ENCODE data around the gene PTTG1IP.

PTTG1IP gene

DNA sequence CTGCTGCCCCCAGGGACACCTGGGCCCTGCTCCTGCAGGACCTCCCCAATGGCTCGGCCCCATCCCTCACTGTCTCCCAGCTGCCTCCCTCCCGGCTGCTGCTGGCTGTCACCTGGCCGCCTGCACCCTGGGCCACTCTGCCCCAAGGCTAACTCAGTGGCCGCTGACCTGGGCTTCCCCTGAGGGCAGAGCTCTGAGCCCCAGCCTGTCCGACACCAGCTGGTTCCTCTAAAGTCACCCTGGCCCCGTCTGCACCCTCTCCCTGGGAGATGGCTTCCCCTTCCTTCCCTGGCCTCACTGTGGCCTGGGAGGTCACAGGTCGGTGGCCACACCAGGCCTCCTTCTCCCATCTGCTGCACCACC lies 32.2 kb upstream of the PTTG1IP start:
- H3K4me3 ChIP-seq (ENCODE audit: low read length), result no peak overlapping the region
- no peak overlapping the region for H3K27ac ChIP-seq (ENCODE audit: low read length)
- H3K36me3 ChIP-seq (ENCODE audit: control insufficient read depth, low read depth, low read length), result no peaks in the 10 kb centered on the region
- H3K9ac ChIP-seq (ENCODE audit: low read length), result no peak overlapping the region
- H3K4me1 ChIP-seq (ENCODE audit: control insufficient read depth, low read depth, low read length), result peaks cover 4% of the 10 kb centered on the region
- H3K27me3 ChIP-seq (ENCODE audit: control insufficient read depth, insufficient read depth, low read length), result peaks cover 9% of the 10 kb centered on the region
- no peaks in the 10 kb centered on the region for H3K9me3 ChIP-seq (ENCODE audit: control insufficient read depth, low read depth, low read length)

DNA sequence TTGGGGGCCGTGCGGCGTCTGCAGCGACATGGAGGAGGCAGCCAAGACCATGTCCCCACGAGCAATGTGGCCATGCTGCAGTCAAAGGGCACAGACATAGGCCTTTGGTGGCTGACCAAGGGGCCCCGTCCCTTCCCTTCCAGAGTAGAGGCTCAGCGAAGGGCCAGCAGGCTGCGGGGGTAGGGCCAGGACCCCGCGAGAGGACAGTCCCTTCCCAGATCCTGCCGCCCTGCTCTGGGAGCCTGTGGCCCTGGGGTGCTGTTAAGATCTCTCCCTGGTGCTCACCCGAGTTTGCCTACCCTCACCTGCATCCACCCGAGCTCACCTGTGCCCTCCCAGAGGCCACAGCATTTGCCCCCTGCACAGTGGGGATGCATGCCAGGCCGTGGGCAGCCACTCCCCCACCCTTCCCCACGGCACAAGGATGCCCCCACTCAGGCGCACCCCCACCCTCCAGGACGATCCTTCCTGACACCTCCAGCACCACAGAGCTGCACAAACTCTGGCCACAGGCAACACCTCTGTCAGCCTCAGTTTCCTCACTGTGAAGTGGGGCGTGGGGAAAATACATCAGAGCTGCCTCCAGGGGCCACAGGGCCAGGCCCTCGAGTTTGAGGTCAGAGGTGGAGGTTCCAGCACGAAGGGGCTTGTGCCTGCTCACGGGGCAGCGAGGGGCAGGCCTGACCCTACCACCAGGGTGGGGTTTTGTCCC lies 31.7 kb upstream of the PTTG1IP start:
- Histone ChIP-seq H3K27me3 (ENCODE audit: control insufficient read depth, insufficient read depth, low read length) (peaks cover 9% of the 10 kb centered on the region), H3K36me3 (ENCODE audit: control insufficient read depth, low read depth, low read length) (no peaks in the 10 kb centered on the region), H3K4me1 (ENCODE audit: control insufficient read depth, low read depth, low read length) (peaks cover 4% of the 10 kb centered on the region), H3K9ac (ENCODE audit: low read length) (no peak overlapping the region), H3K4me3 (ENCODE audit: low read length) (no peak overlapping the region), H3K27ac (ENCODE audit: low read length) (no peak overlapping the region), H3K9me3 (ENCODE audit: control insufficient read depth, low read depth, low read length) (no peaks in the 10 kb centered on the region)

- H3K36me3 ChIP-seq (ENCODE audit: control insufficient read depth, low read depth, low read length), result no peaks in the 10 kb centered on the region
- no peak overlapping the region for H3K9ac ChIP-seq (ENCODE audit: low read length)
- peaks cover 4% of the 10 kb centered on the region for H3K4me1 ChIP-seq (ENCODE audit: control insufficient read depth, low read depth, low read length)
- H3K27ac ChIP-seq (ENCODE audit: low read length), result no peak overlapping the region
- H3K27me3 ChIP-seq (ENCODE audit: control insufficient read depth, insufficient read depth, low read length), result peaks cover 9% of the 10 kb centered on the region
- H3K9me3 ChIP-seq (ENCODE audit: control insufficient read depth, low read depth, low read length), result no peaks in the 10 kb centered on the region
- H3K4me3 ChIP-seq (ENCODE audit: low read length), result no peak overlapping the region
Observed at GRCh38 chr21:44904141-44904923, 30.8 kb upstream of the PTTG1IP start.

DNA sequence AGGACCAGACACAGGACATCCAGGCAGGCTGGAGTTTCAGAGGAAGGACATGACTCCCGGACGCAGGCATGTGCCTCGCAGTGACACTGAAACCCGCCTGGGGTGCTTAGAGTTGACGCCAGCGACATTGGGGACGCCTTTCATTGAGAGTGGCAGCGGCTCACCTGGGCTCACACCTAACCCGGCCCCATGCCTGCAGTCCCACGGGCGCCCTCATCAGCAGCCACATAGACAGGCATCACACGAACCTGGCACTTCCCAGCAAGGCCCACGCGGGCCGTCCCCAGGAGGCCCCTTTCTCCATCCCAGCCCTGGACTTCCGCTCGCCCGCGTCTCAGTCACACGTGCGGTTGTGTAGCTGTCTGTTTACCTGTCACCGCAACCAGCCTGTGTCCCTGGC lies 30.2 kb upstream of the PTTG1IP start:
- Histone ChIP-seq H3K4me1 (ENCODE audit: control insufficient read depth, low read depth, low read length) (peaks cover 4% of the 10 kb centered on the region), H3K27me3 (ENCODE audit: control insufficient read depth, insufficient read depth, low read length) (peaks cover 8% of the 10 kb centered on the region), H3K27ac (ENCODE audit: low read length) (no peak overlapping the region), H3K9me3 (ENCODE audit: control insufficient read depth, low read depth, low read length) (no peaks in the 10 kb centered on the region), H3K9ac (ENCODE audit: low read length) (no peak overlapping the region), H3K36me3 (ENCODE audit: control insufficient read depth, low read depth, low read length) (no peaks in the 10 kb centered on the region), H3K4me3 (ENCODE audit: low read length) (no peak overlapping the region)

DNA sequence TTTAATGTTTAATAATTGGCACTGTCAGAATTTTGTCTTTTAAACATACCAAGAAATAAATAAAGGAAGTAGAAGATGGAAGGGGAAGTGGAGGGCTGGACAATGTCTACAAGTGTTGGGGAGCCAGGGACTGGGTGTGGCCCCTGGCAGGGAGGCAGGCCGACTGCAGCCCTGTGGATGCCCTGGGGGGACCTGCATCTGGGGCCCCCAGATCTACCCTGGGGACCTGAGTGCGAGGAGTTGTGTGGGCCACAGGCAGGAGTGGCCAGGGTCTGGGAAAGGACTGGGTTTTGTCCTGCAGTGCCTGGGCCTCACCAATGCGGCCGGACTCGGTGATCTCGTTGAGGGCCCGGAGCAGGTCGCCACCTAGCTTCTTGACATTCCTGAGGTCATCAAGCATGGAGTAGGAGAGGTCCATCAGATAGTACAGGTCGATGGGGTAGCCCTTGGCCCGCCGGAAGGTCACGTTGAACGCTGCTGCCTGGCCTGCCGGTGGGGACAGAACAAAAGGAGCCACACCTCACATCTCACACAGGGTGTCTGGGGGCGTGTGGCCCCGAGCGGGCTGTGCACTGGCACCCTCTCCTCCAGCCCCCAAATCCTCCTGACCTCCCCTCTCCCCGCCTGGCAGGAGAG lies 29.7 kb upstream of the PTTG1IP start:
- H3K27me3 ChIP-seq (ENCODE audit: control insufficient read depth, insufficient read depth, low read length), result peaks cover 5% of the 10 kb centered on the region
- H3K4me1 ChIP-seq (ENCODE audit: control insufficient read depth, low read depth, low read length), result peaks cover 4% of the 10 kb centered on the region
- no peak overlapping the region for H3K4me3 ChIP-seq (ENCODE audit: low read length)
- no peak overlapping the region for H3K9ac ChIP-seq (ENCODE audit: low read length)
- no peaks in the 10 kb centered on the region for H3K36me3 ChIP-seq (ENCODE audit: control insufficient read depth, low read depth, low read length)
- H3K9me3 ChIP-seq (ENCODE audit: control insufficient read depth, low read depth, low read length), result no peaks in the 10 kb centered on the region
- no peak overlapping the region for H3K27ac ChIP-seq (ENCODE audit: low read length)

GRCh38 chr21:44902268-44903049 lies 29.0 kb upstream of the PTTG1IP start:
- Histone ChIP-seq H3K36me3 (ENCODE audit: control insufficient read depth, low read depth, low read length) (no peaks in the 10 kb centered on the region), H3K4me3 (ENCODE audit: low read length) (no peak overlapping the region), H3K27ac (ENCODE audit: low read length) (no peak overlapping the region), H3K9ac (ENCODE audit: low read length) (no peak overlapping the region), H3K27me3 (ENCODE audit: control insufficient read depth, insufficient read depth, low read length) (no peaks in the 10 kb centered on the region), H3K9me3 (ENCODE audit: control insufficient read depth, low read depth, low read length) (no peaks in the 10 kb centered on the region), H3K4me1 (ENCODE audit: control insufficient read depth, low read depth, low read length) (no peaks in the 10 kb centered on the region)

DNA sequence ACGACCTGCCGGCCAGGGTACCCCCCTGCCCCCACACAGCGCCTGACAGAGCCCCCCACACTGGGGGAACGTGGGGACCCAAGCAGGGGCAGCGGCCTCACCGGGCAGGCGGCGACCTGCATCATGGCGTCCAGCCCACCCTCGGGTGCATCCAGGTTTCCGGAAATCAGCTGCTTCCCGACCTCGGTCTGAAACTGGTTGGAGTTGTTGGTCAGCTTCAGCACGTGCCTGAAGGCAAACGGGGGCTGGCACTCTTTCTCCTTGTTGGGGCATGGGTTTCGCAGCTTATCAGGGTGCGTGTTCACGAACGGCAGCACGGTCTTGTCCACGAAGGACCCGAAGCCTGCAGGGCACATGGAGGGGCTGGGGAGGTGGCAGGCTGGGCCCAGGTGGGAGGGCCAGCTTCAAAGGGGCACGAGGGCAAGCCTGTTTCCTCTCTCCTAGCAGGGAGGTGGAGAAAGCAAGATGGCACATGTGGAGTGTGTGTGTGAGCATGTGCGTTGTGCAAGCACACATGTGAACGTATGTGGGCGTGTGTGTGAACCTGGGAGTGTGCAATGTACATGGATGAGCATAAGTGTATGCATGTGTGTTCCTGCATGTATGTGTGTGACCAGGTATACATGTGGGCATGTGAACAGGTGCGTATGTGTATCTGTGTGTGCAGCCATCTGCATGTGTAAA lies 28.0 kb upstream of the PTTG1IP start:
- no peaks in the 10 kb centered on the region for H3K27me3 ChIP-seq (ENCODE audit: control insufficient read depth, insufficient read depth, low read length)
- no peaks in the 10 kb centered on the region for H3K36me3 ChIP-seq (ENCODE audit: control insufficient read depth, low read depth, low read length)
- H3K9ac ChIP-seq (ENCODE audit: low read length), result no peak overlapping the region
- no peak overlapping the region for H3K27ac ChIP-seq (ENCODE audit: low read length)
- no peaks in the 10 kb centered on the region for H3K4me1 ChIP-seq (ENCODE audit: control insufficient read depth, low read depth, low read length)
- H3K9me3 ChIP-seq (ENCODE audit: control insufficient read depth, low read depth, low read length), result no peaks in the 10 kb centered on the region
- no peak overlapping the region for H3K4me3 ChIP-seq (ENCODE audit: low read length)

GRCh38 chr21:44900559-44901251 lies 27.2 kb upstream of the PTTG1IP start:
- no peaks in the 10 kb centered on the region for H3K36me3 ChIP-seq (ENCODE audit: control insufficient read depth, low read depth, low read length)
- H3K4me1 ChIP-seq (ENCODE audit: control insufficient read depth, low read depth, low read length), result no peaks in the 10 kb centered on the region
- H3K9me3 ChIP-seq (ENCODE audit: control insufficient read depth, low read depth, low read length), result no peaks in the 10 kb centered on the region
- H3K27me3 ChIP-seq (ENCODE audit: control insufficient read depth, insufficient read depth, low read length), result no peaks in the 10 kb centered on the region
- H3K9ac ChIP-seq (ENCODE audit: low read length), result no peak overlapping the region
- no peak overlapping the region for H3K4me3 ChIP-seq (ENCODE audit: low read length)
- no peak overlapping the region for H3K27ac ChIP-seq (ENCODE audit: low read length)

DNA sequence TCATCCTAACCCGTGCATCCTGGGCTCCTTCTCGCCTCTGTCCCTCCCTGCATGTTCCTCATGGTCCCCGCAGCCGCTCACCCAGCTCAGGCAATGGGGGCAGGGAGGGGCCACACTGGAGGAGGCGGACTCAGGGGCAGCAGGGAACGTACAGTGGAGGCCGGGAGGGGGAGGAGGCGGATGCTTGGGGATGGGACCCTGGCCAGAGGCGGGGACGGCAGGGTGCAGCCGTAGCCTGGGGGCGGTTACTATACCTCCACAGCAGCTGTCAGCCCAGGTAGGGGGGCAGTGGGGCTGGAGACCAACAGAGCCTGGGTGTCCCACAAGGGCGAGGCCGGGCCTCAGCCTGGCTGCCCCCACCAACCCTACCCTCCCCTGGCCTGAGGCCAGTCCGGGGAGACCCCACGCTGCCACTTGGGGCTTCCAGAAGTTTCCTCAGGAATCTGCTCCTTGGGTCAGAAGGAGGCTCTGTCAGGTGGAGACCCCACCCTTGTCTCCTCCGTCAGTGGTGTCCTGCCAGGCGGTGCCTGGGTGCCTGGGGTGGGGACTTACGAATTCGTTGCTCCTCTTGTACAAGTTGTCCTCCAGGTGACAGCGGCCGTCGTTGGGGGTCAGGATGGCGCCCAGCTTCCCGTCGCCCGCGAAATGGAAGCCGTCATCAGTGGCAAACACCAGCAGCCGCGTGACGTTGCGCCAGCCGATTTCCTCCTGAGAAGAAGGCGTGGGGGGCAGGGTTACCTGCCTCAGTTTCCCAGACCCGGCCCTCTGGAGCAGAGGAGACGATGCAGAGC lies 26.5 kb upstream of the PTTG1IP start:
- Histone ChIP-seq H3K27me3 (ENCODE audit: control insufficient read depth, insufficient read depth, low read length) (no peaks in the 10 kb centered on the region), H3K36me3 (ENCODE audit: control insufficient read depth, low read depth, low read length) (no peaks in the 10 kb centered on the region), H3K9ac (ENCODE audit: low read length) (no peak overlapping the region), H3K9me3 (ENCODE audit: control insufficient read depth, low read depth, low read length) (no peaks in the 10 kb centered on the region), H3K4me3 (ENCODE audit: low read length) (no peak overlapping the region), H3K4me1 (ENCODE audit: control insufficient read depth, low read depth, low read length) (no peaks in the 10 kb centered on the region), H3K27ac (ENCODE audit: low read length) (no peak overlapping the region)

All from iPS-18a (cell line).